Stimulated activated CD4-positive, alpha-beta T cell treated with anti-CD3 and anti-CD28 coated beads, Interleukin-15, amount 100 ng/mL, for 24 hours (primary cell): Measurements from ENCODE around the gene PPP2R5D.
"Not testable (repeated sequence)": the region's sequence is repeated elsewhere in the genome, so short reads cannot be mapped to it uniquely, and the experiment has no call there.

Experiments used
- DNase-seq: peaks from one replicate; pipeline ENCODE4 v3.0.0-alpha.2; 2020

Gene PPP2R5D

DNA sequence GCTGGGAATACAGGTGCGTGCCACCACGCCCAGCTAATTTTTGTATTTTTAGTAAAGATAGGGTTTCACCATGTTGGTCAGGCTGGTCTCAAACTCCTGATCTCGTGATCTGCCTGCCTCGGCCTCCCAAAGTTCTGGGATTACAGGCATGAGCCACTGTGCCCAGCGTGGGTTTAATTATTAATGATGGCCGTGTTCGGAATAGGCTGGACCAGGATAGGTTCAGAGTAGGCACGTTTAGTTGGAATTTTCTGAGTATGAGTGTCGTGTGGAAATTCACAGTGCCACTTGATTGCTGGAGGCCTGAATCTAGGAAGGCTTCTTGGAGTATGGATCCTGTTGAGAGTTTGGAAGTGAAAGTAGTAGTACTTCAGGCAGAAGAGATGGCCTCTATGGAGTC, 13.8 kb downstream of the PPP2R5D start:
- DNase-seq = not testable (repeated sequence)

DNA sequence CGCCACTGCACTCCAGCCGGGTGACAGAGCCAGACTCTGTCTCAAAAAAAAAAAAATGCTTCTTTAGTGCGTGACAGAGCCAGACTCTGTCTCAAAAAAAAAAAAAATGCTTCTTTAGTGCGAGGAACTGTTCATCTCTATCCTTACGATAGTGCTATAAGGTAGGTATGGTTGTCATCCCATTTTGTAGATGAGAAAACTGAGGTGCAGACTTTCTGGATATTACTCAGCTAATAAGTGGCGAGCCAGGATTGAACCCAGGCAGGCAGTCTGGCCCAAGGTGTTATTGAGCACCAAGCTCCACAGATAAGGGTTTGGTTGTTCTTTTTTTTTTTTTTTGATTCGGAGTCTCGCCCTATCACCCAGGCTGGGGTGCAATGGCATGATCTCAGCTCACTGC, 17.5 kb downstream of the PPP2R5D start:
- no peak for DNase-seq

DNA sequence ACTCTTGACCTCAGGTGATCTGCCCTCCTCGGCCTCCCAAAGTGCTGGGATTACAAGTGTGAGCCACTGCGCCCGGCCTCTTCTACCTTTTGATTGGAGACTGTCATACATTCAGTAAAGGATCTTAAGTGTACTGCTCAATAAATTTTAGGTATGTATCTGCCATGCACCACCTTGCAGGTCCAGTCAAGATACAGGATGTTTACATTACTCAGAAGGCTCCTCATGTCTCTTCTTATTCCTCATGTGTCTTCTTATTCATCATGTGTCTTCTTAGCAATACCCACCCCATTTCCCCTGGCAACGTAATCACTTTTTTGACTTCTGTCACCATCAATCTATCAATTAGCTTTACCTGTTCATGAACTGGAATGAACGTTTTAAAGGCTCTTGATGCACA, 21.5 kb downstream of the PPP2R5D start:
- DNase-seq = no peak

DNA sequence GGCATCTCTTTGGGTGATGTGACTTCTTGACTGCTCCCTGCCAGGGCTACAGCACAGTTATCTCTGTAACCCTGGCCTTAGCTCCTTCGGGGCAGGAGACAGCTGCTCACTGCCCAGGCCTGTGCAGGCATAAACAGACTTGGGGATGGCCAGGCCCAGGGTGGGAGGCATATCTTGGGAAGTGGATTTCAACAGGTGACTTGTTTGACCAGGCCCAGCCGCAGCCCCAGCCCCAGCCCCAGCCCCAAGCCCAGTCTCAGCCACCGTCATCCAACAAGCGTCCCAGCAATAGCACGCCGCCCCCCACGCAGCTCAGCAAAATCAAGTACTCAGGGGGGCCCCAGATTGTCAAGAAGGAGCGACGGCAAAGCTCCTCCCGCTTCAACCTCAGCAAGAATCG, 21.9 kb downstream of the PPP2R5D start:
- no peak for DNase-seq

- DNase-seq = no peak
Observed at GRCh38 chr6:43007126-43007525, 22.8 kb downstream of the PPP2R5D start.

- DNase-seq = peak; percentile 42
Observed at GRCh38 chr6:43009124-43009523, 24.8 kb downstream of the PPP2R5D start.

DNA sequence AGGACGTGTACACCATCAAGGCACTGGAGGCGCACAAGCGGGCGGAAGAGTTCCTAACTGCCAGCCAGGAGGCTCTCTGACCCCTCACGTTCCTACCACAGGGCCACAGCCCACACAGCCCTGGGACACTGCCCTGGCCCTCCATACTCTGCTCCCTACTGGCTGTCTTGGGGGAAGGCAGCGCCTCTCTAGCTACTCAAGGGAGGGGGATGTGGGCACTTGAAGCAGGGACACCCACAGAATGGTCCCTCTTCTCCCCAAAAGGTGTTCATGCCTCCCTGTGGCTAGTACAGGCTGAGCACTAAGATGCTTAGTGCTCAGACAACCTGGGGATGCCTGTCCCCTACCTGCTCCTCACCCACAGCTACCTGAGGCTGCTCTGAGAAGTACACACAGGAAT, 26.8 kb downstream of the PPP2R5D start:
- DNase-seq = no peak

DNA sequence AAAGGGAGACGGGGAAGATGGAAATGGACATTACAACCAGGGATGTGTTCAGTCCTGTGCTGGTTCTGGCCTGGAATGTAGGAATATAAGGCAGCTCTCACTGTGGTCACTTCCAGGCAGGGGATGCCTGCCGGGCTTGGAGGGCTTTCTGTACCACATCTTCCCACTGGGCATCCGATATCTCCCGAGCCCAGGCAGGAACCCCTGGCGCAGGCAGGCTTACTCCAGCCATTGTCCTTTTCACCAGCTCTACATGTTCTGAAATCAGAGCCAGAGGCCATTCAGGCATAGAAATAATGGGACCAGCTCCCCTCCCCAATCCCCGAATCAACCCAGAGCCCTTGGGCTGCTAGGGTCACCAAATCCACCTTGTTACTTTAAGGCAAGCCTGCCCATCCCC, 28.0 kb downstream of the PPP2R5D start:
- DNase-seq = no peak

- DNase-seq = no peak
Observed at GRCh38 chr6:43013097-43013842, 28.9 kb downstream of the PPP2R5D start.

DNA sequence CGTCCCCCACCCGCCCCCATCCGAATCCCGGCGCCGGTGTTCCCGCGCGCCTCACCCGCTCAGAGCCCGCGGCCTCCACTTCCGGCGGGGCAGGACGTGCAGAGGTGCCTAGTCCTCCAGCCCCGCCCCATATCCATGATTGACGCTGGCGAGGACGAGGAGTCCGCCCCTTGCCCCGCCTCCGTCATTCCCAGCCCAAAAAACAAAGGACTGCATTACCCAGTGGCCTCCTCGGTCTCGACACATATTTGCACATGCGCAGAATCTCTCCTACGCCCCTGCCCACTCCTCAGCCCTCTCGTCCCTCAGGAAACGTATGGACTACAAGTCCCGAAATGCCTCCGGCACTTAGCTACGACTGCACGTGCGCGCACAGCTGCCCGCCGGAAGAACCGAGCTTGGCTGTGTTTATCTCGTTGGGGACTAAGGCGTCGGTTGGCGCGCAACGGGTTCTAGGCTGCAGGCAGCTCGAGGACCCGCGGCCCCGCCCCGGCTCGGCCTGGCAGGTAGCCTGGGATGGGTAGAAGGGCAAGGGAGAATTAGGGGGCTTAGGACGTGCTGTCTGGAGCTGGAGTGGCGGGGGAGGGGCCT, 29.6 kb downstream of the PPP2R5D start, which contains the start of the genes KLHDC3 and MEA1:
TSS of gene KLHDC3 (plus strand) at position 407 of the 591 bp plus-strand sequence. CDS start 2,944 bp downstream, outside the sequence.
TSS of gene MEA1 (minus strand) at position 104 of the 591 bp plus-strand sequence. CDS start 133 bp downstream, outside the sequence.
- DNase-seq = peak; percentile 100

DNA sequence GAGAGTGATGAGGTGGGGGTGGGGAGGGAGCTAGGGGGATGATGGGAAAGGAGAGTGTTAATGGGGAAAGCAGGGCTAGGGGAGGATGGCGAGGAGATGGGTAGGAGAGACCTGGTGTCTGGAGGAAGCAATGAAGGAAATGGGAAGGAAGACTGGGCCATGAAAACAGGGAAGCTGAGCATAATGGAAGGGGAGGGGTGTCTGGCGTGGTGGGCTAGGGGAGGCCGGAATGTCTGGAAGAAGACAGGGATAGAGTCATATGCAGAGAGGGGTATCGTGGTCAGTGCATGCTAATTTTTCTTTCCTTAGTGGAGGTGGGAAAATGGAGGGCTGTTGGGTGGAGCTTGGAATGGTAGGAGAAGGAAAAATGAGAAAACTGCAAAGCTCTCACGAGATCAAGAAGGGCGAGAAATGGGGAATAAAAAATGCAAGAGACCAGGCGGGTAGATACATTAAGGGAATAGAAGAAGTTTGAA, 30.1 kb downstream of the PPP2R5D start:
- DNase-seq = no peak

DNA sequence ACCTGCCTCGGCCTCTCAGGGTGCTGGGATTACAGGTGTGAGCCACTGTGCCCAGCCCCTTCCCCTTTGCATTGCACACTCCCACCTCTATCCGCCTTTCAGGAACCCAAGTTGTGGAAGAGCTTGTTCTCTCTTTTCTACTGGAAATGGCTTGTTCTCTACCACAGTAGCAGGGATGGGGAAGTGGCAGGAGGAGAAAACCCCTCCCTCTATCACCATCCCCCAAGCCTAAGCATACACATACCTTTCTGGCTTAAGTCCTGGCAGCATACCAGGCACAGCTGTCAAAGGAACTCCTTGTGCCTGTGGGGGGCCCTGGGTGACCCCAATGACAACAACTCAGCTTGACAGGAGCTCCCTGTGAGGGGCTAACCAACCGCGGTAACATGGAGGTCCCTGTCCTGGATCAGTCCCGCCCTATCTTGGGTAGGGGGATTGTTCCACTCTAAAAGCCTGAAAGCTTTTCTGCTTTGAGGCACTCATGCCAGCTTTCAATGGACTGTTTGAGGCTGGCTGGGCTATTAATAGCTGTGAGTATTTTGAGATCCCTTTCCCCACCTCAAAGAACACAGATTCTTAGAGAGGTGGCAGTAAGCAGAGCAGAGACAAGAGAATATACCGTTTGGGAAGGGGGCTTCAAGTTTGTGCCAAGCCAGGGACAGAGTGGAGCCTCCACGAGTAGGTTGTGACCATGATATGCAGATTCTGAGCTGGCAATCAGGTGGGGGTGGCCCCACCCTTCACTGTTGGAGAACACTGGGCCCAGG, 32.0 kb downstream of the PPP2R5D start:
- DNase-seq = no peak

DNA sequence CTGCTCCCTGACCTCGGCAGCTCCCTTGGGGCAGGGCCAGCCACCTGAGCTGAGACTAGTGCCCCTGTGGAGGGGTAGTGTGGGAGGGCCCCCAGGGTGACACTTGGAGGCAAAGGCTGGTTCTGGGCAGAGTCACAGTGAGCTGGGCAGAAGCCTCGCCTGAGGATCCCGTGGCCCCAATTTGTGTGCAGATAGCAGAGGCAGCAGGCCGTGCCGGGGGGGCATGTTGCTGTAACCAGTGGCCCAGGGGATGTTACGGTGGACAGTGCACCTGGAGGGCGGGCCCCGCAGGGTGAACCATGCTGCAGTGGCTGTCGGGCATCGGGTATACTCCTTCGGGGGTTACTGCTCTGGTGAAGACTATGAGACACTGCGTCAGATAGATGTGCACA, 32.6 kb downstream of the PPP2R5D start:
- DNase-seq = no peak

GRCh38 chr6:43019152-43019551, 34.8 kb downstream of the PPP2R5D start:
- DNase-seq = no peak

DNA sequence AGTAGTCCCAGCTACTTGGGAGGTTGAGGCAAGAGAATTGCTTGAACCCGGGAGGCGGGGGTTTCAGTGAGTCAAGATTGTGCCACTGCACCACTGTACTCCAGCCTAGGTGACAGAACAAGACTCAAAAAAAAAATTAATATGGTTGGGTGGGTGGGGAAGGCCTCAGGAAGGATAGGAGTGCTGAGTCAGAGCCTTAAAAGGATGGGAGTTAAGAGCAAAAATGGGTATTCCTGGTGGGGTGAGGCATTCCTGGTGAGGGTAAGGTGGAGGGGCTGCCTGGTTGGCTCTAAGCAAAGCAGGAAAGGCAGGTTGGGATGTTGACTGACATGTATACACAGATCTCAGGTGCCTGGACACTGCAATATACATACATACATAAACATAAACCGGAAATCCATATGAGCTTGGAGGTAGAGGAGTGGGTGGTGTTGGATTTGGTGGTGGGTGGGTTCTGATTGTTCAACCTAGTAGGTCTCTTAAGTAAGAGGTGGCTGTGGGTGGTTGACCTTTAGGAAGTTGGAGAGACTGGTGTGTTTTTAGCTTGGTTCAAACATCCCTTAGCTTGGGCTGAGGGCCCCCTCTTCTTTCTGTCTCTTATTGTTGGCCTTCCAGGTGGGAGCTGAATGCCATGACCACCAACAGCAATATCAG, 35.8 kb downstream of the PPP2R5D start:
- DNase-seq = no peak

DNA sequence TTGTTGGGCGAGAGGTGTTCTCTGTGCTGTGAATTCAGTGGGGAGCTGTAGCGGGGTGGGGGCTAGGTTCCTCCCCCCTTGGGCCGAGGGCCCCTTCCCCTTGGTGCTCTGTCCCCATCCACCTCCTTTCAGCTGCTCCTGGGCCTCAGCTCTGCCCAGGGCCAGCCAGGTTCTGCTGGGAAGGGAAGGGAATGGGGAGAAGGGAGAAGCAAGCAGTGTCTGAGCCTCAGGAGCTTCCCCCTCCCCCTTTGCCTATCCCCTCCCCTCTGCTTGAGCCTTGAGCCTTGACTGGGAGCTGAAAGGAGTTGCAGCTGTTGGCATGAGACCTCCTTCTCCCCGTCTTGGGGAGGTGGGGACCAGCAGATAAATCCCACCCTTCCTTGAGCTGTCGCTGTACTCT, 36.5 kb downstream of the PPP2R5D start:
- no peak for DNase-seq

DNA sequence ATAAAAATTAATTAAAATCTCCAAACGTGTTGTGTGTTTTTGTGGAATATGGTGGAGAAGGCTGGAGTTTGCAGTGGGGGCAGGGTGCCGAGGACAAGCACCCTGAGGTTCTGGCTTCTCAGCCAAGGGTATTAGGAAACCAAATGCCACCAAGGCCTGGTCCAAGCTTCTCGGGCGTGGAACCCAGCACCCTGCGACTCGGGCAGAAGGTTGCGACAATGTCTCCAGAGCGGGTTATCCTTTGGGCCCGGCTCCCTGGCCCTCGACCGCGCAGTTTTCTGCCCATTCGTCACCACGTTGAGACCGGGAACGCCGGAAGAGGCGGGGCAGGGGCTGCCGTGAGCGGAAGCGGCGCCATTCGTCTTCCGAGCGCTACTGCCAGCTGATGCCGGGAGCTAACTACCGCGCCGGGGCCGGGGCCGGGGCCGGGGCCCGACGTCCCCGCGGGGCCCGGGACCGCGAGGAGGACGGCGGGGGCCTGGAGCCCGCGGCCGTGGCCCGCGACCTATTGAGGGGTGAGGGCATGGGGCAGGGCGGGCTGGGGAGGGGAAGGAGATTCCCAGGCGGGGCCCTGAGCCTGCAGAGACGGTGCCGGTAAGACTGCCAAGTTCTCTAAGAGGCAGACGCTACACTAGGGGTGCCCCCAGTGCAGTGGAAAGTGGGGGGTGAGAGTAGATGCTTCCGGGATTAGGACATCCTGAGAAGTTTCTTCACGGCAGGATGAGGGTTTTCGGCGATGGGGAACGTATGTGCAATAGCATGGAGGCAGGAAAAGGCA, 37.1 kb downstream of the PPP2R5D start, which contains the start of gene RRP36:
TSS of gene RRP36 (plus strand) at position 354 of the 778 bp plus-strand sequence. CDS start at position 386, 32 bp downstream.
- DNase-seq = peak; percentile 87

- DNase-seq = no peak
Observed at GRCh38 chr6:43024436-43024835, 40.1 kb downstream of the PPP2R5D start.

DNA sequence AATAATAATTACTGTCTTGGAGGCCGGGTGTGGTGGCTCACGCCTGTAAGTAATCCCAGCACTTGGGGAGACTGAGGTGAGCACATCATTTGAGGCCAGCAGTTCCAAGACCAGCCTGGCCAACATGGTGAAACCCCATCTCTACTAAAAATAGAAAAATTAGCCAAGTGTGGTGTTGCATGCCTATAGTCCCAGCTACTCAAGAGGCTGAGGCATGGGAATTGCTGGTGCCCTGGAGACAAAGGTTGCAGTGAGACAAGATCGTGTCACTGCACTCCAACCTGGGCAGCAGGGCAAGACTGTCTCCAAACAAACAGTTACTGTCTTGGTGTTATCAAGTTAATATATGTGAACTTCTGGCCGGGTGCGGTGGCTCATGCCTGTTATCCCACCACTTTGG, 42.0 kb downstream of the PPP2R5D start:
- DNase-seq = no peak

DNA sequence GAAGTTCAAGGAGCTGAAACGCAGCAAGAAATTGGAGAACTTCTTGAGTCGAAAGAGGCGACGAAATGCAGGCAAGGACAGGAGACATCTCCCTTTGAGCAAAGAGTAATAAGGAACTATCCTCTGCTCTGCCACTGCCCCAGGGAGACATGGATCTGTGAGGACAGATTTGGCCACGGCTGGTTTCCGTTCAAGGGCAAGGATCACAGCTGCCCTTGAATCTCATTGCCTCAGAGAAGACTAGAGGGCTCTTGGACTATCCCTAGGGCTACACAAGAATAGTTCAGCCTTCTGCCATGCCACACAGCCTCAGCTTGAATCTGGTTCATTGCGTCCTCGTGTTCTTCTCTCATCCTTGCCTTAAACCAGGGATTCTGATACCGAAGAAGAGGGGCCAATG, 44.8 kb downstream of the PPP2R5D start:
- no peak for DNase-seq

DNA sequence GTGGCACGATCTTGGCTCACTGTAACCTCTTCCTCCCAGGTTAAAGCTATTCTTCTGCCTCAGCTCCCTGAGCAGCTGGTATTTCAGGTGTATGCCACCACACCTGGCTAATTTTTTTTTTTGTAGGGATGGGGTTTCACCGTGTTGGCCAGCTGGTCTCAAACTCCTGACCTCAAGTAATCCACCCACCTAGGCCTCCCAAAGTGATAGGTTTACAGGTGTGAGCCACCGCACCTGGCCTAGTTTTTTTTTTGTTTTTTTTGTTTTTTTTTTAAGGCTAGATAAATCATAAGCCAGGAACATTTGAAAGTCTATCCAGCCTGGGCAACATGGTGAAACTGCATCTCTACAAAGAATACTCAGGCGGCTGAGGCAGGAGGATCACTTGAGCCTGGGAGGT, 48.0 kb downstream of the PPP2R5D start:
- DNase-seq = no peak
